Trophoblast cell (in vitro differentiated cells and primary cell): ENCODE data around the gene CACNA2D3.
A peak's percentile ranks its signal among the peaks of the same experiment; 100 is the strongest.

Experiments
- DNase-seq, 2 donors: peaks; one replicate each; pipeline ENCODE4 v3.0.0-alpha.2; 2016
- H2AFZ ChIP-seq: 2 replicates; pipeline ENCODE4 v1.6.1; 2013; ENCODE audit warnings: low read length, moderate library complexity, mild to moderate bottlenecking; ENCODE audit not compliant: insufficient read depth, poor library complexity
- H2AK5ac ChIP-seq: 2 replicates; pipeline ENCODE4 v1.6.1; 2013; ENCODE audit warnings: mild to moderate bottlenecking, low read length
- H2BK120ac ChIP-seq: 2 replicates; pipeline ENCODE4 v1.6.1; 2013; ENCODE audit warnings: low read length, mild to moderate bottlenecking, moderate library complexity; ENCODE audit not compliant: insufficient read depth, poor library complexity
- H2BK12ac ChIP-seq: 2 replicates; pipeline ENCODE4 v1.6.1; 2013; ENCODE audit warnings: mild to moderate bottlenecking, low read length, moderate library complexity
- H2BK5ac ChIP-seq: 2 replicates; pipeline ENCODE4 v1.6.1; 2013; ENCODE audit warnings: low read length, low read depth, moderate library complexity, mild to moderate bottlenecking; ENCODE audit not compliant: poor library complexity
- H3K14ac ChIP-seq: 2 replicates; pipeline ENCODE4 v1.6.1; 2013; ENCODE audit warnings: mild to moderate bottlenecking, low read length
- H3K18ac ChIP-seq: 2 replicates; pipeline ENCODE4 v1.6.1; 2013; ENCODE audit warnings: mild to moderate bottlenecking, low read length
- H3K23ac ChIP-seq: 2 replicates; pipeline ENCODE4 v1.6.1; 2013; ENCODE audit warnings: low read length
- H3K27ac ChIP-seq: 2 replicates; pipeline ENCODE4 v1.5.1; 2013; ENCODE audit warnings: low read depth, mild to moderate bottlenecking, inconsistent platforms, low read length, moderate library complexity
- H3K27me3 ChIP-seq: 2 replicates; pipeline ENCODE4 v1.6.1; 2013; ENCODE audit warnings: inconsistent platforms, mild to moderate bottlenecking, low read length, moderate library complexity; ENCODE audit not compliant: insufficient read depth
- H3K36me3 ChIP-seq, 2 experiments: 1 replicate in 1 of 2; 2 replicates in 1 of 2; pipeline ENCODE4 v1.6.1; 2013; ENCODE audit warnings: low read length in 2 of 2, mild to moderate bottlenecking in 2 of 2, moderate library complexity in 1 of 2; ENCODE audit not compliant: insufficient read depth in 2 of 2, control insufficient read depth in 1 of 2
- H3K4ac ChIP-seq: 2 replicates; pipeline ENCODE4 v1.6.1; 2013; ENCODE audit warnings: low read depth, mild to moderate bottlenecking, low read length, moderate library complexity
- H3K4me1 ChIP-seq, 2 experiments: 1 replicate in 1 of 2; 2 replicates in 1 of 2; pipeline ENCODE4 v1.6.1; 2013; ENCODE audit warnings: low read length in 2 of 2, mild to moderate bottlenecking in 2 of 2, moderate library complexity in 1 of 2; ENCODE audit not compliant: insufficient read depth in 2 of 2, control insufficient read depth in 1 of 2
- H3K4me2 ChIP-seq: 2 replicates; pipeline ENCODE4 v1.6.1; 2013; ENCODE audit warnings: inconsistent platforms, mild to moderate bottlenecking, low read length, moderate library complexity
- H3K4me3 ChIP-seq: 2 replicates; pipeline ENCODE4 v1.5.1; 2013; ENCODE audit warnings: mild to moderate bottlenecking, low read depth, low read length, inconsistent platforms
- H3K79me1 ChIP-seq: one replicate; pipeline ENCODE4 v1.6.1; 2013; ENCODE audit warnings: low read length
- H3K79me2 ChIP-seq: 2 replicates; pipeline ENCODE4 v1.6.1; 2013; ENCODE audit warnings: low read length, mild to moderate bottlenecking; ENCODE audit not compliant: control insufficient read depth, insufficient read depth, poor library complexity
- H3K9ac ChIP-seq: 2 replicates; pipeline ENCODE4 v1.6.1; 2013; ENCODE audit warnings: mild to moderate bottlenecking, low read length
- H3K9me3 ChIP-seq: 2 replicates; pipeline ENCODE4 v1.6.1; 2013; ENCODE audit warnings: low read depth, mild to moderate bottlenecking, control low read depth, inconsistent platforms, low read length; ENCODE audit not compliant: insufficient read depth
- H4K12ac ChIP-seq: 2 replicates; pipeline ENCODE4 v1.6.1; 2013; ENCODE audit warnings: low read depth, mild to moderate bottlenecking, low read length, moderate library complexity
- H4K8ac ChIP-seq: 2 replicates; pipeline ENCODE4 v1.6.1; 2013; ENCODE audit warnings: low read depth, mild to moderate bottlenecking, low read length, moderate library complexity
- H4K91ac ChIP-seq: one replicate; pipeline ENCODE4 v1.6.1; 2013; ENCODE audit warnings: low read depth, mild to moderate bottlenecking, low read length, moderate library complexity
- WGBS: extraction: QIAGEN DNeasy Blood & Tissue Kit; methylation state at CpG from one replicate; pipeline ENCODE4 v1.1.7; 2013; ENCODE audit warnings: missing lambda C conversion rate; ENCODE audit not compliant: insufficient read length, insufficient coverage; ENCODE audit errors: extremely low coverage; 5-methylcytosine and 5-hydroxymethylcytosine counted together

Gene CACNA2D3

GRCh38 chr3:54237788-54238502, 115.6 kb downstream of the CACNA2D3 start:
- DNase-seq: no peak
- H4K8ac ChIP-seq: no peak overlapping the region
- H3K79me1 ChIP-seq: no peaks in the 10 kb centered on the region
- no peak overlapping the region for H2AK5ac ChIP-seq
- no peaks in the 10 kb centered on the region for H3K27me3 ChIP-seq
- no peak overlapping the region for H3K4ac ChIP-seq
- no peak overlapping the region for H2BK5ac ChIP-seq
- no peaks in the 10 kb centered on the region for H3K4me1 ChIP-seq
- H3K9ac ChIP-seq: no peak overlapping the region
- H2BK12ac ChIP-seq: no peak overlapping the region
- H3K9me3 ChIP-seq: no peaks in the 10 kb centered on the region
- H3K27ac ChIP-seq: no peak overlapping the region
- H3K14ac ChIP-seq: no peak overlapping the region
- no peak overlapping the region for H4K12ac ChIP-seq
- no peaks in the 10 kb centered on the region for H3K79me2 ChIP-seq
- H4K91ac ChIP-seq: no peak overlapping the region
- no peak overlapping the region for H3K23ac ChIP-seq
- no peak overlapping the region for H3K4me3 ChIP-seq
- H3K36me3 ChIP-seq: no peaks in the 10 kb centered on the region
- no peak overlapping the region for H2AFZ ChIP-seq
- no CpG with 5 or more reads among the region's 4 CpGs for WGBS
- no peak overlapping the region for H3K18ac ChIP-seq
- no peak overlapping the region for H2BK120ac ChIP-seq
- H3K4me2 ChIP-seq: no peak overlapping the region

DNA sequence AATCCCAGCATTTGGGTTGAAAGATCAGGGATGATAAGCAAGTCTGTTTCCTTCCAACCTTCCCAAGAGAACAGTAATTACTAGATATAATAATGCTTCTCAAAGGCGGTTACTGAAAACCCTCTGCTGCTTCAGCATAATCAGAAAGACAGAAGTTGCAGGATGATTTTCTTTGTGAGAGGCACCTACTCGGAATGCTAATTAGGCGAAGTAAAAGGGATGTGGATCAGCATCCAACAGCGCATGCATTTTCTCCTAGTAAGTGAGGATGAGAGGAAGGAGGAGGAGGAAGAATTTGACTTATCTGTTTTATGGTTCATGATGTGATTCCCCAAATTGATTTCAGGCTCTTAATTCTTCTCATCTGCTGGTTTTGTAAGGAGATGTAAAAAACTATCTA, 118.0 kb downstream of the CACNA2D3 start:
- Histone ChIP-seq H2AFZ (no peak overlapping the region), H3K4ac (no peak overlapping the region), H3K4me3 (no peak overlapping the region), H4K91ac (no peak overlapping the region), H4K8ac (no peak overlapping the region), H3K79me1 (no peaks in the 10 kb centered on the region), H3K4me1 (no peaks in the 10 kb centered on the region), H3K27me3 (no peaks in the 10 kb centered on the region), H3K9me3 (no peaks in the 10 kb centered on the region), H3K18ac (no peak overlapping the region), H2BK120ac (no peak overlapping the region), H2BK12ac (no peak overlapping the region), H3K23ac (no peak overlapping the region), H3K14ac (no peak overlapping the region), H3K36me3 (no peaks in the 10 kb centered on the region), H3K9ac (no peak overlapping the region), H2BK5ac (no peak overlapping the region), H4K12ac (no peak overlapping the region), H3K79me2 (no peaks in the 10 kb centered on the region), H3K27ac (no peak overlapping the region), H2AK5ac (no peak overlapping the region), H3K4me2 (no peak overlapping the region)
- no peak for DNase-seq
- no CpG with 5 or more reads among the region's 4 CpGs for WGBS

DNA sequence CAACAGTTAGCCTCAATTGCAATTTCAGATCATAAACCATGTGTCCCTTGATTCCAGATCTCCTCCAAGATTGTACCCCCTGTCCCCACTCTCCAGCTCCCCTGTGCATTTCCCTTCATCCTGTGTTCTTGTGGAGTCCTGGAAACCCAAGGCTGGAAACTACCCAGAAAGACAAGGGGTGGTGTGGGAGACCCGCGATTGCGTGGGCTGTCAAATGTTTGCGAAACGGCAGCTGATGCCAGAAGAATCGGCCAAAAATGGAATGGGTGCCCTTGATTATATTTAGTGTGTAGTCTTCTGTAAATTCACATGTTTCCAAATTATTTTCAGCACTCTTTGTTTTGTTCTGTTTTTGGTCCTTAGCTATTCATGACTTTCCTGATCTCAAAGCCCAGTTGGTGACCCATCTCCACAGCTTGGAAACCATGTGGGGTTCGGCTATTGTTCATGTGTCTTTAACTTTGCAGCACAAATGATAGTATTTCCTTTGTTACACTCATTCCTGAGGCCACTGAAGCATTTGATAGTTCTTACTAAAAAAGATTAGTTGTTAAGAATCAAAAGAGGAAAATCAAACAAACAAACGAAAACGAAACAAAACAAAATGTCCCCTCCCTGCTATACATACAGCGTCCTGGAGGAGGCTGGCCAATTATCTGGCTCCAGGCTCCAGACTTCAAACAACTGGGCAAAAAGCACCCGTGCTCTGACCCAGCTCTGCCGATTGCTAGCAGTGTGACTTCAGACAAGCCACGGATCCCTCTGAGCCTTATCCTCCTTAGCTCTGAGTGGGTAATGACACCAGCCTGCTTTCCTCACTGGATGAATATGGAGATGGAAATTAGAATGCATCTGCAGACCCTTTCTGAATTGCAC, 120.9 kb downstream of the CACNA2D3 start:
- DNase-seq: peak in 1 of 2 donors; percentile 25
- no peak overlapping the region for H3K4me3 ChIP-seq
- H2BK12ac ChIP-seq: no peak overlapping the region
- no peak overlapping the region for H3K23ac ChIP-seq
- no peaks in the 10 kb centered on the region for H3K36me3 ChIP-seq
- H3K4ac ChIP-seq: no peak overlapping the region
- no peak overlapping the region for H3K4me2 ChIP-seq
- H4K8ac ChIP-seq: no peak overlapping the region
- H3K4me1 ChIP-seq: no peaks in the 10 kb centered on the region
- H3K18ac ChIP-seq: no peak overlapping the region
- no peak overlapping the region for H2BK120ac ChIP-seq
- no peak overlapping the region for H2AK5ac ChIP-seq
- no peak overlapping the region for H2BK5ac ChIP-seq
- H3K9ac ChIP-seq: no peak overlapping the region
- H3K27me3 ChIP-seq: no peaks in the 10 kb centered on the region
- H4K91ac ChIP-seq: no peak overlapping the region
- no peak overlapping the region for H2AFZ ChIP-seq
- WGBS: no CpG with 5 or more reads among the region's 13 CpGs
- H3K14ac ChIP-seq: no peak overlapping the region
- no peaks in the 10 kb centered on the region for H3K79me2 ChIP-seq
- H3K79me1 ChIP-seq: no peaks in the 10 kb centered on the region
- H4K12ac ChIP-seq: no peak overlapping the region
- H3K27ac ChIP-seq: no peak overlapping the region
- no peaks in the 10 kb centered on the region for H3K9me3 ChIP-seq

- Histone ChIP-seq H2BK5ac (no peak overlapping the region), H3K4ac (no peak overlapping the region), H2AFZ (no peak overlapping the region), H3K18ac (no peak overlapping the region), H3K4me2 (no peak overlapping the region), H3K4me1 (no peaks in the 10 kb centered on the region), H3K9me3 (no peaks in the 10 kb centered on the region), H3K79me1 (no peaks in the 10 kb centered on the region), H4K91ac (no peak overlapping the region), H2BK120ac (no peak overlapping the region), H2AK5ac (no peak overlapping the region), H4K12ac (no peak overlapping the region), H3K27me3 (no peaks in the 10 kb centered on the region), H3K14ac (no peak overlapping the region), H3K4me3 (no peak overlapping the region), H3K79me2 (no peaks in the 10 kb centered on the region), H3K9ac (no peak overlapping the region), H3K23ac (no peak overlapping the region), H3K36me3 (no peaks in the 10 kb centered on the region), H4K8ac (no peak overlapping the region), H2BK12ac (no peak overlapping the region), H3K27ac (no peak overlapping the region)
- no peak for DNase-seq
- WGBS: no CpG with 5 or more reads among the region's 8 CpGs
Observed at GRCh38 chr3:54243960-54244682, 121.8 kb downstream of the CACNA2D3 start.
